ENCODE data around the gene GPR83.

The GPR83 gene

GRCh38 chr11:94343495-94343894, 57.7 kb downstream of the GPR83 start:
- DNase-seq: no peak
- Histone ChIP-seq H3K27me3 (replicated peaks) (no peaks in the 10 kb centered on the region), H3K27ac (no peak overlapping the region), H3K4me3 (ENCODE audit: low read depth, low read length) (no peak overlapping the region), H3K36me3 (replicated peaks) (no peaks in the 10 kb centered on the region)
- in situ Hi-C loops (cut with HindIII; ENCODE audit: low pct_ligation_motif_present, low sequenced_read_pairs): no loop called here
- no peak for TF ChIP-seq CTCF (IDR thresholded peaks at IDR 0.05; ENCODE audit: low read depth, low read length, missing control alignments)

- Histone ChIP-seq H3K27ac (no peak overlapping the region), H3K36me3 (replicated peaks) (no peaks in the 10 kb centered on the region), H3K4me3 (ENCODE audit: low read depth, low read length) (no peak overlapping the region), H3K27me3 (replicated peaks) (no peaks in the 10 kb centered on the region)
- in situ Hi-C loops (cut with HindIII; ENCODE audit: low pct_ligation_motif_present, low sequenced_read_pairs): no loop called here
- no peak for TF ChIP-seq CTCF (IDR thresholded peaks at IDR 0.05; ENCODE audit: low read depth, low read length, missing control alignments)
- DNase-seq: no peak
Measured at GRCh38 chr11:94342250-94342649, 59.0 kb downstream of the GPR83 start.

GRCh38 chr11:94338651-94339050, 62.6 kb downstream of the GPR83 start:
- Histone ChIP-seq H3K27me3 (replicated peaks) (no peaks in the 10 kb centered on the region), H3K27ac (no peak overlapping the region), H3K36me3 (replicated peaks) (no peaks in the 10 kb centered on the region), H3K4me3 (ENCODE audit: low read depth, low read length) (no peak overlapping the region)
- DNase-seq: no peak
- no peak for TF ChIP-seq CTCF (IDR thresholded peaks at IDR 0.05; ENCODE audit: low read depth, low read length, missing control alignments)
- in situ Hi-C loops (cut with HindIII; ENCODE audit: low pct_ligation_motif_present, low sequenced_read_pairs): no loop called here

- Histone ChIP-seq H3K27me3 (replicated peaks) (no peaks in the 10 kb centered on the region), H3K27ac (no peak overlapping the region), H3K4me3 (ENCODE audit: low read depth, low read length) (no peak overlapping the region), H3K36me3 (replicated peaks) (no peaks in the 10 kb centered on the region)
- in situ Hi-C loops (cut with HindIII; ENCODE audit: low pct_ligation_motif_present, low sequenced_read_pairs): no loop called here
- no peak for DNase-seq
- no peak for TF ChIP-seq CTCF (IDR thresholded peaks at IDR 0.05; ENCODE audit: low read depth, low read length, missing control alignments)
Measured at GRCh38 chr11:94336033-94336432, 65.2 kb downstream of the GPR83 start.

GRCh38 chr11:94332814-94333213, 68.4 kb downstream of the GPR83 start:
- TF ChIP-seq CTCF (IDR thresholded peaks at IDR 0.05; ENCODE audit: low read depth, low read length, missing control alignments): no peak

GRCh38 chr11:94330789-94331188, 70.4 kb downstream of the GPR83 start:
- H3K27me3 ChIP-seq (replicated peaks): no peaks in the 10 kb centered on the region
- H3K36me3 ChIP-seq (replicated peaks): no peaks in the 10 kb centered on the region
- no peak overlapping the region for H3K4me3 ChIP-seq (ENCODE audit: low read depth, low read length)
- no peak for TF ChIP-seq CTCF (IDR thresholded peaks at IDR 0.05; ENCODE audit: low read depth, low read length, missing control alignments)
- no peak for DNase-seq
- H3K27ac ChIP-seq: no peak overlapping the region
- in situ Hi-C loops (cut with HindIII; ENCODE audit: low pct_ligation_motif_present, low sequenced_read_pairs): no loop called here

More at GRCh38 chr11:94332814-94333213, 68.4 kb downstream of the GPR83 start:
- no peak for DNase-seq
- in situ Hi-C loops (cut with HindIII; ENCODE audit: low pct_ligation_motif_present, low sequenced_read_pairs): no loop called here
- H3K36me3 ChIP-seq (replicated peaks): no peaks in the 10 kb centered on the region
- no peaks in the 10 kb centered on the region for H3K27me3 ChIP-seq (replicated peaks)
- no peak overlapping the region for H3K4me3 ChIP-seq (ENCODE audit: low read depth, low read length)
- no peak overlapping the region for H3K27ac ChIP-seq
